Esophagus squamous epithelium (tissue), 4 donors: ENCODE measurements around the gene RNF123.

Source experiments
- CTCF ChIP-seq, 6 experiments: fragments of 450-650 bp in 4 of 6; fragments of 200-600 bp in 2 of 6; sonication (generic) in 2 of 6; IDR thresholded peaks; one replicate each; pipeline ENCODE4 v1.5.1; 2016 to 2019; ENCODE audit warnings: antibody characterized with exemption in 6 of 6, mild to moderate bottlenecking in 4 of 6, moderate library complexity in 4 of 6
- POLR2A ChIP-seq, 4 donors: fragments of 450-650 bp; IDR thresholded peaks; one replicate each; pipeline ENCODE4 v1.6.1; 2017; ENCODE audit warnings: antibody characterized with exemption in 4 of 4, mild to moderate bottlenecking in 4 of 4, moderate library complexity in 3 of 4

- TF ChIP-seq CTCF (IDR thresholded peaks at IDR 0.05) (no peak), POLR2A (IDR thresholded peaks at IDR 0.05) (no peak)
Measured at GRCh38 chr3:49642708-49643145, 46.6 kb upstream of the RNF123 start.
